Heart left ventricle (tissue), 16 donors: ENCODE results near the gene STRA6. TPM values are rescaled to one million over a fixed set of nuclear protein-coding genes. Genes with fewer than 3 reads are reported as not detected.
A peak's percentile ranks its signal among the peaks of the same experiment; 100 is the strongest.

ENCODE experiments used
- ATAC-seq, 4 donors: fragments of 200-7000 bp; cut with Tn5 transposase; one replicate each; pipeline ENCODE4 v1.9.1; 2020 to 2022; ENCODE audit warnings: moderate library complexity in 4 of 4, mild to moderate bottlenecking in 3 of 4, moderate number of reproducible peaks in 1 of 4
- DNase-seq, 5 donors: peaks; one replicate each; pipeline ENCODE4 v3.0.0-alpha.2; 2020
- H3K27ac ChIP-seq, 12 donors: fragments of 200-600 bp; sonication (generic) in 4 of 12; one replicate each; pipeline versions ENCODE4 v1.5.0 to v1.8.0; 2016 to 2022; ENCODE audit warnings: mild to moderate bottlenecking in 2 of 12
- H3K27me3 ChIP-seq, 9 donors: fragments of 200-600 bp; sonication (generic) in 2 of 9; one replicate each; pipeline versions ENCODE4 v1.5.1 to v1.8.0; 2016 to 2022; ENCODE audit warnings: mild to moderate bottlenecking in 3 of 9
- H3K36me3 ChIP-seq, 9 donors: fragments of 200-600 bp; sonication (generic) in 2 of 9; one replicate each; pipeline versions ENCODE4 v1.5.0 to v1.8.0; 2018 to 2022; ENCODE audit warnings: mild to moderate bottlenecking in 2 of 9
- H3K4me1 ChIP-seq, 12 donors: fragments of 200-600 bp; sonication (generic) in 4 of 12; one replicate each; pipeline versions ENCODE4 v1.5.0 to v1.8.0; 2016 to 2022; ENCODE audit warnings: mild to moderate bottlenecking in 3 of 12
- H3K4me3 ChIP-seq, 12 donors: fragments of 200-600 bp; sonication (generic) in 4 of 12; one replicate each; pipeline versions ENCODE4 v1.5.0 to v1.8.0; 2017 to 2022; ENCODE audit warnings: mild to moderate bottlenecking in 9 of 12, moderate library complexity in 4 of 12
- H3K9me3 ChIP-seq, 12 donors: fragments of 200-600 bp; sonication (generic) in 4 of 12; one replicate each; pipeline versions ENCODE4 v1.5.0 to v1.8.0; 2016 to 2022; ENCODE audit warnings: mild to moderate bottlenecking in 1 of 12
- CTCF ChIP-seq, 12 donors: fragments of 200-600 bp; sonication (generic) in 4 of 12; IDR thresholded peaks; one replicate each; pipeline versions ENCODE4 v1.5.0 to v1.8.0; 2018 to 2022; ENCODE audit warnings: antibody characterized with exemption in 12 of 12, mild to moderate bottlenecking in 5 of 12
- POLR2A ChIP-seq, 2 donors: fragments of 450-650 bp; IDR thresholded peaks; one replicate each; pipeline ENCODE4 v1.6.1; 2017; ENCODE audit warnings: antibody characterized with exemption in 2 of 2, mild to moderate bottlenecking in 2 of 2, moderate library complexity in 2 of 2
- WGBS, 4 donors: extraction: QIAGEN DNeasy Blood & Tissue Kit in 2 of 4; methylation state at CpG; one replicate each; pipeline versions ENCODE4 v1.1.5 to v1.1.7; 2013 to 2018; 5-methylcytosine and 5-hydroxymethylcytosine counted together
- intact Hi-C, 10 donors: fragments of 100-400 bp; cut with DNase I; formaldehyde crosslinking; loops; one replicate each; pipeline versions ENCODE4 v1.11.1 to v1.14.2; 2022
- polyA plus RNA-seq, 2 donors: library from polyadenylated mRNA; stranded (reverse); fragments of 200-250 nt; gene quantifications; one replicate each; pipeline ENCODE4 v1.2.3, GENCODE V29; 2013
- total RNA-seq, 9 donors: library from RNA; depleted of rRNA in 2 of 9; stranded (reverse); fragments of >200 nt in 2 of 9; fragmentation: NEBNext Ultra II Directional in 3 of 9; extraction: Animal tissue kit (Norgen Biotek cat#: 25700) in 3 of 9; gene quantifications; one replicate each; pipeline versions ENCODE4 v1.1.0 to v1.2.4, GENCODE V29; 2016 to 2023
- donor health status: ischemic (EF 13 %, LVEDD 7.1; RV severe dilation, severe dysfunction).
- donor health status: healthy with polysubstance abuse.
- donor health status: DM: no; HTN: yes; CAD: no.
- donor health status: DM: no; HTN: no; CAD: no.
- donor health status: ischemic (EF 25% LVEDD 6.9; RV normal size, moderate dysfunction).
- donor health status: ischemic (EF 25% LVEDD 5.7; RV mildly dilated, moderate dysfunction).
- donor health status: healthy.
- donor health status: DM: yes; HTN: yes; CAD: no.
- donor health status: ischemic (EF 35%, LVEDD 5.7; RV mildly dilated, moderate dysfunction).
- donor health status: nonischemic (EF 11% LVEDD 7.7; RV severe dilation, severe dysfunction).
- donor health status: DM: yes; HTN: yes; CAD: no.
- donor health status: PGD.
- donor health status: ischemic (EF 29% LVEDD 5.4; RV normal size, mild dysfunction).
- donor health status: nonischemic (EF 23%, LVEDD 6.1; RV moderate dilation, normal function).

STRA6 gene
- total and polyA plus RNA-seq, 11 donors: 0.08 to 0.24 (median 0.14) TPM; not detected in 8

- no peak for TF ChIP-seq POLR2A (IDR thresholded peaks at IDR 0.05)
- TF ChIP-seq CTCF (IDR thresholded peaks at IDR 0.05): no peak
- intact Hi-C loops: no loop called here
- DNase-seq (no peak), ATAC-seq (no peak)
- peaks cover 0 to 10% (median 7%) of the 10 kb centered on the region in 12 donors for H3K4me1 ChIP-seq
- H3K27me3 ChIP-seq: no peaks in the 10 kb centered on the region
- no peaks in the 10 kb centered on the region for H3K36me3 ChIP-seq
- no peak overlapping the region for H3K27ac ChIP-seq
- no peaks in the 10 kb centered on the region for H3K9me3 ChIP-seq
- 84 to 90% (median 88%) methylated on average over 4 to 6 of the region's 6 CpGs for WGBS, 4 donors
- no peak overlapping the region for H3K4me3 ChIP-seq
These were observed 30.8 kb upstream of the STRA6 start for GRCh38 chr15:74233373-74233772.

- peaks cover 0 to 17% (median 12%) of the 10 kb centered on the region in 12 donors for H3K4me1 ChIP-seq
- no peaks in the 10 kb centered on the region for H3K36me3 ChIP-seq
- H3K4me3 ChIP-seq: no peak overlapping the region
- no peak overlapping the region for H3K27ac ChIP-seq
- no peaks in the 10 kb centered on the region for H3K27me3 ChIP-seq
- 91 to 98% (median 96%) methylated on average over 8 to 10 of the region's 10 CpGs for WGBS, 4 donors
- no peak for TF ChIP-seq POLR2A (IDR thresholded peaks at IDR 0.05)
- no peak for TF ChIP-seq CTCF (IDR thresholded peaks at IDR 0.05)
- DNase-seq (no peak), ATAC-seq (no peak)
- intact Hi-C loops: no loop called here
- no peaks in the 10 kb centered on the region for H3K9me3 ChIP-seq
These were observed 28.9 kb upstream of the STRA6 start for GRCh38 chr15:74231475-74231874.

- H3K4me1 ChIP-seq: peaks cover 0 to 17% (median 12%) of the 10 kb centered on the region in 12 donors
- H3K36me3 ChIP-seq: no peaks in the 10 kb centered on the region
- WGBS, 4 donors: 93 to 97% (median 94%) methylated on average over 3 of the region's 3 CpGs
- TF ChIP-seq CTCF (IDR thresholded peaks at IDR 0.05): no peak
- no peak for TF ChIP-seq POLR2A (IDR thresholded peaks at IDR 0.05)
- no peak overlapping the region for H3K27ac ChIP-seq
- H3K27me3 ChIP-seq: no peaks in the 10 kb centered on the region
- DNase-seq (no peak), ATAC-seq (no peak)
- intact Hi-C loops: loop anchor here in 2 of 10 donors (5.0 to 10.0 kb wide), 2 partner anchors 47 to 95 kb away; partner anchors contain the start of gene ISLR2 (in 1 of the 2)
- no peak overlapping the region for H3K4me3 ChIP-seq
- no peaks in the 10 kb centered on the region for H3K9me3 ChIP-seq
These were observed 27.1 kb upstream of the STRA6 start for GRCh38 chr15:74229686-74230085.

GRCh38 chr15:74228723-74229081, 26.1 kb upstream of the STRA6 start:
- no peaks in the 10 kb centered on the region for H3K36me3 ChIP-seq
- intact Hi-C loops: loop anchor here in 2 of 10 donors (5.0 to 10.0 kb wide), 2 partner anchors 46 to 94 kb away; partner anchors contain the start of gene ISLR2 (in 1 of the 2)
- no peaks in the 10 kb centered on the region for H3K9me3 ChIP-seq
- peak overlapping the region in 5 of 12 donors; percentile 10 to 64 (median 24) for H3K27ac ChIP-seq
- WGBS, 4 donors: 20 to 35% (median 24%) methylated on average over 17 of the region's 17 CpGs
- no peak for TF ChIP-seq POLR2A (IDR thresholded peaks at IDR 0.05)
- no peak for TF ChIP-seq CTCF (IDR thresholded peaks at IDR 0.05)
- peak overlapping the region in 4 of 12 donors; percentile 11 to 28 (median 20) for H3K4me3 ChIP-seq
- peaks cover 0 to 4% (median 0%) of the 10 kb centered on the region in 9 donors for H3K27me3 ChIP-seq
- H3K4me1 ChIP-seq: peaks cover 0 to 17% (median 12%) of the 10 kb centered on the region in 12 donors
- ATAC-seq (peak in 2 of 4 donors; percentile 22 to 30), DNase-seq (peak in 1 of 5 donors; percentile 16)
